K562 (cell line): ENCODE data around the gene VIM. TPM values are rescaled to one million over a fixed set of nuclear protein-coding genes. Genes with fewer than 3 reads are reported as not detected.

ENCODE experiments used
- ATAC-seq: fragments of 200-7000 bp; cut with Tn5 transposase; 3 replicates; pipeline ENCODE4 v1.9.1; 2020; ENCODE audit warnings: moderate library complexity
- BruUV-seq: library from RNA; stranded (reverse); fragments of 400-500 nt; replicated peaks from 2 replicates; lab custom pipeline; 2021; lab: Mats Ljungman, UMichigan
- CTCF ChIA-PET: fragments of 300-600 bp; formaldehyde crosslinking; extraction: SDS; loops from one replicate; lab custom pipeline; 2021; ENCODE audit warnings: low intra/inter-chr PET ratio; lab: Yijun Ruan, JAX
- POLR2A ChIA-PET: fragments of 300-600, 350-650 bp; sonication (Branson Sonifier 250); formaldehyde crosslinking; extraction: SDS; loops from one replicate; lab custom pipeline; 2021; ENCODE audit warnings: antibody characterized with exemption, inconsistent platforms; lab: Yijun Ruan, JAX
- DNase-seq, 4 experiments: peaks; one replicate each; pipeline versions ENCODE4 v3.0.0 to v3.0.0-alpha.2; 2011 to 2018; ENCODE audit warnings: low spot score in 3 of 4, mixed read lengths in 3 of 4; ENCODE audit errors: extremely low read depth in 1 of 4
- FAIRE-seq: peaks from 2 replicates; lab custom pipeline; 2011; peaks lifted over from hg19 to GRCh38; lab: Jason Lieb, UNC
- H2AFZ ChIP-seq: 2 replicates; pipeline ENCODE4 v1.6.0; 2011; ENCODE audit warnings: low read depth, low read length, control low read depth, inconsistent platforms
- H3K27ac ChIP-seq: fragments of 200-600 bp; 3 replicates; pipeline ENCODE4 v1.8.0; 2011; ENCODE audit warnings: low read depth, mild to moderate bottlenecking, control low read depth, inconsistent platforms, low read length, moderate library complexity, mixed read lengths; ENCODE audit errors: extremely low read depth
- H3K27me3 ChIP-seq, 2 experiments: fragments of 300-600 bp in 1 of 2; 2 replicates in 1 of 2; 3 replicates in 1 of 2; pipeline versions ENCODE4 v1.6.0 to v1.8.0; 2011; ENCODE audit warnings: inconsistent platforms in 2 of 2, low read length in 2 of 2, mild to moderate bottlenecking in 1 of 2, mixed read lengths in 1 of 2, moderate library complexity in 1 of 2; ENCODE audit not compliant: control insufficient read depth in 2 of 2, insufficient read depth in 2 of 2
- H3K36me3 ChIP-seq: fragments of 300-600 bp; 3 replicates; pipeline ENCODE4 v1.8.0; 2011; ENCODE audit warnings: mild to moderate bottlenecking, low read length, inconsistent platforms; ENCODE audit not compliant: control insufficient read depth, insufficient read depth
- H3K4me1 ChIP-seq, 2 experiments: fragments of 200-600 bp in 1 of 2; replicated peaks in 1 of 2; 2 replicates in 1 of 2; 3 replicates in 1 of 2; pipeline versions ENCODE4 v1.5.1 to v1.8.0; 2011; ENCODE audit warnings: inconsistent platforms in 2 of 2, low read length in 2 of 2, mild to moderate bottlenecking in 1 of 2, mixed read lengths in 1 of 2, moderate library complexity in 1 of 2; ENCODE audit not compliant: control insufficient read depth in 2 of 2, insufficient read depth in 2 of 2
- H3K4me2 ChIP-seq: 2 replicates; pipeline ENCODE4 v1.6.1; 2011; ENCODE audit warnings: low read length, control low read depth, inconsistent platforms, mixed read lengths; ENCODE audit not compliant: insufficient read depth
- H3K4me3 ChIP-seq: fragments of 200-600 bp; sonication (generic), shearing (Covaris generic); 2 replicates; pipeline ENCODE4 v1.5.1; 2016; ENCODE audit warnings: control low read depth, inconsistent platforms
- H3K79me2 ChIP-seq: fragments of 200-600 bp; 3 replicates; pipeline ENCODE4 v1.8.0; 2011; ENCODE audit warnings: low read length, inconsistent platforms; ENCODE audit not compliant: control insufficient read depth, insufficient read depth
- H3K9ac ChIP-seq, 2 experiments: 2 replicates each; pipeline versions ENCODE4 v1.6.0 to v1.6.1; 2011; ENCODE audit warnings: low read depth in 2 of 2, low read length in 2 of 2, control low read depth in 1 of 2, inconsistent platforms in 1 of 2, mild to moderate bottlenecking in 1 of 2, mixed read lengths in 1 of 2; ENCODE audit not compliant: insufficient read depth in 1 of 2
- H3K9me1 ChIP-seq: one replicate; pipeline ENCODE4 v1.6.0; 2011; ENCODE audit warnings: inconsistent platforms, mild to moderate bottlenecking, low read length, moderate library complexity; ENCODE audit not compliant: control insufficient read depth, insufficient read depth
- H3K9me3 ChIP-seq: replicated peaks from 2 replicates; pipeline ENCODE4 v1.5.1; 2011; ENCODE audit warnings: low read depth, low read length, inconsistent platforms; ENCODE audit not compliant: control insufficient read depth, insufficient read depth
- H4K20me1 ChIP-seq: replicated peaks from 2 replicates; pipeline ENCODE4 v1.6.1; 2011; ENCODE audit warnings: low read length, inconsistent platforms, mixed read lengths; ENCODE audit not compliant: control insufficient read depth, insufficient read depth
- CEBPG ChIP-seq, 3 experiments: fragments of 200-800 bp in 1 of 3; sonication (Bioruptor generic) in 1 of 3; sonication (generic) in 1 of 3; formaldehyde crosslinking in 1 of 3; IDR thresholded peaks in 2 of 3; conservative IDR thresholded peaks in 1 of 3; 2 replicates each; pipeline versions ENCODE4 v1.6.1 to v1.8.0; 2016 to 2022; ENCODE audit warnings: missing compliant biosample characterization in 2 of 3, missing genetic modification characterization in 2 of 3, mild to moderate bottlenecking in 1 of 3, missing genetic modification reagents in 1 of 3
- DPF2 ChIP-seq: fragments of 450-650 bp; IDR thresholded peaks from 2 replicates; pipeline ENCODE4 v1.6.1; 2016
- EP400 ChIP-seq: fragments of 450-650 bp; IDR thresholded peaks from 2 replicates; pipeline ENCODE4 v1.6.1; 2017; ENCODE audit warnings: antibody characterized with exemption, mild to moderate bottlenecking, moderate library complexity
- ETV1 ChIP-seq: fragments of 450-650 bp; conservative IDR thresholded peaks from 2 replicates; pipeline ENCODE4 v1.6.1; 2016; ENCODE audit warnings: missing genetic modification characterization, control low read depth, low read depth, missing compliant biosample characterization
- LEF1 ChIP-seq: fragments of 450-650 bp; IDR thresholded peaks from 2 replicates; pipeline ENCODE4 v1.6.1; 2016; ENCODE audit warnings: mild to moderate bottlenecking
- NFRKB ChIP-seq: fragments of 450-650 bp; IDR thresholded peaks from 2 replicates; pipeline ENCODE4 v1.6.1; 2016; ENCODE audit warnings: low read depth
- PHF20 ChIP-seq: fragments of 450-650 bp; IDR thresholded peaks from 2 replicates; pipeline ENCODE4 v1.6.1; 2018; ENCODE audit not compliant: partially characterized antibody
- POLR2H ChIP-seq: IDR thresholded peaks from 2 replicates; pipeline ENCODE4 v1.6.1; 2016; ENCODE audit warnings: missing genetic modification characterization, low read depth, mild to moderate bottlenecking, control low read depth, missing compliant biosample characterization, moderate library complexity
- RBFOX2 ChIP-seq: fragments of 200-400 bp; formaldehyde crosslinking; IDR thresholded peaks from 2 replicates; pipeline ENCODE4 v1.6.1; 2017; ENCODE audit warnings: low read depth, mild to moderate bottlenecking, low read length, moderate library complexity
- WGBS: fragments of 100-300 bp; shearing (Covaris generic); methylation state at CpG from one replicate; pipeline ENCODE4 v1.1.6; 2016; ENCODE audit warnings: low coverage, mixed read lengths; ENCODE audit not compliant: insufficient coverage; ENCODE audit errors: missing lambda C conversion rate; 5-methylcytosine and 5-hydroxymethylcytosine counted together
- in situ Hi-C: fragments of 300-500 bp; cut with MboI; formaldehyde crosslinking; loops from 4 replicates; pipeline ENCODE4 v1.15.0; 2018; ENCODE audit warnings: inconsistent platforms, mixed read lengths
- intact Hi-C: fragments of 100-400 bp; cut with micrococcal nuclease; formaldehyde crosslinking; loops from 2 replicates; pipeline ENCODE4 v1.14.2; 2022
- polyA plus RNA-seq, 8 experiments: library from polyadenylated mRNA; depleted of rRNA in 4 of 8; stranded (reverse) in 5 of 8; unstranded in 3 of 8; fragments of >200 nt; fragmentation: Nextera tagmentation in 2 of 8; fragmentation: Illumina TruSeq in 1 of 8; extraction: Ambion mirVana in 2 of 8; extraction: Trizol in 1 of 8; gene quantifications; 2 replicates each; pipeline versions ENCODE4 v1.2.1 to v1.2.3, GENCODE V29; 2011 to 2014; ENCODE audit warnings: inconsistent platforms in 1 of 8, missing spikeins in 1 of 8
- total RNA-seq, 7 experiments: library from RNA; depleted of rRNA in 6 of 7; stranded (reverse); fragments of >200 nt in 6 of 7; fragmentation: Illumina TruSeq in 2 of 7; extraction: Trizol in 2 of 7; gene quantifications; 2 replicates each; pipeline versions ENCODE4 v1.2.1 to v1.2.3, GENCODE V29; 2011 to 2021; ENCODE audit warnings: low replicate concordance in 1 of 7
- TF ChIP-seq, protein P1 (sequence below): sonication (generic); formaldehyde crosslinking; IDR thresholded peaks from 2 replicates; pipeline ENCODE4 v1.8.0; 2022; ENCODE audit warnings: mild to moderate bottlenecking, low read depth, missing genetic modification reagents
- TF ChIP-seq, protein P2 (sequence below), 2 experiments: fragments of 200-800 bp in 1 of 2; sonication (Bioruptor generic) in 1 of 2; sonication (generic) in 1 of 2; formaldehyde crosslinking in 1 of 2; IDR thresholded peaks in 1 of 2; conservative IDR thresholded peaks in 1 of 2; 2 replicates each; pipeline versions ENCODE4 v1.5.0 to v1.6.1; 2016 to 2020; ENCODE audit warnings: missing compliant biosample characterization in 1 of 2, missing genetic modification characterization in 1 of 2, missing genetic modification reagents in 1 of 2
- TF ChIP-seq, protein P3 (sequence below): sonication (generic); formaldehyde crosslinking; IDR thresholded peaks from 2 replicates; pipeline ENCODE4 v1.8.0; 2022; ENCODE audit warnings: mild to moderate bottlenecking, missing genetic modification reagents
- TF ChIP-seq, protein P4 (sequence below): fragments of 200-800 bp; sonication (Bioruptor generic); IDR thresholded peaks from 2 replicates; pipeline ENCODE4 v1.6.1; 2017; ENCODE audit warnings: missing genetic modification characterization, missing compliant biosample characterization

Gene VIM
- total and polyA plus RNA-seq, 9 of the 15 experiments (the other 6 are each of a cell fraction or from before 2014, with no cell fraction given) = 86.0 to 621 (median 383) TPM

DNA sequence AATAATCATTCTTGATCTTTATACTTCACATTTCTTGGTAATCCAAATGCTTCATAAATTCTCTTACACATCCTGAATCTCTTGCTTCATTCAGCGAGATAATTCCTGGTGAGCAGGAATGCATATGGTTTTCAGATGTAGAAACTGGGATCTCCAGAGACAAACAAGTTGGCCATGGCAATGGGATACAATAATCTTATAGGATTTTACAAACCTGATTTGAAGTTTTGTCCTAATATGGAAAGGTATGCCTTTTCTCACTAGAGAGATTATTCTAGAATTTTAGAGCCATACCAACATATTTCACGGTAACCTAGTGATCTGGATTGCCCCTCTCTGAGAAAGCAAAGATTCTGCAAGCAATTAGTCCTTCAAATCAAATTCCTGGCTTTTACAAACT lies 13.5 kb upstream of the VIM start:
- CTCF ChIA-PET = no interaction called here
- no peak for ATAC-seq
- Histone ChIP-seq H3K9me3 (no peaks in the 10 kb centered on the region), H3K36me3 (no peaks in the 10 kb centered on the region), H4K20me1 (no peaks in the 10 kb centered on the region), H3K4me2 (no peak overlapping the region), H3K9ac (no peak overlapping the region), H3K27ac (peak overlapping the region; percentile 88; the same call in 2 of the 3 replicates), H3K4me3 (no peak overlapping the region)
- no TSS peak for BruUV-seq
- WGBS = 79% methylated on average over 2 of the region's 2 CpGs
- FAIRE-seq = no peak
- no peak for DNase-seq
- intact Hi-C loops = no loop called here
- POLR2A ChIA-PET = interaction anchor here (0.6 kb wide), 1 partner anchor 16 kb away, joined by 3 read pairs; no protein-coding TSS in a partner anchor
- TF ChIP-seq LEF1 = no peak
- no peak for TF ChIP-seq RBFOX2
- TF ChIP-seq DPF2 = no peak
- no peak for TF ChIP-seq ETV1
- TF ChIP-seq, protein P1, sequence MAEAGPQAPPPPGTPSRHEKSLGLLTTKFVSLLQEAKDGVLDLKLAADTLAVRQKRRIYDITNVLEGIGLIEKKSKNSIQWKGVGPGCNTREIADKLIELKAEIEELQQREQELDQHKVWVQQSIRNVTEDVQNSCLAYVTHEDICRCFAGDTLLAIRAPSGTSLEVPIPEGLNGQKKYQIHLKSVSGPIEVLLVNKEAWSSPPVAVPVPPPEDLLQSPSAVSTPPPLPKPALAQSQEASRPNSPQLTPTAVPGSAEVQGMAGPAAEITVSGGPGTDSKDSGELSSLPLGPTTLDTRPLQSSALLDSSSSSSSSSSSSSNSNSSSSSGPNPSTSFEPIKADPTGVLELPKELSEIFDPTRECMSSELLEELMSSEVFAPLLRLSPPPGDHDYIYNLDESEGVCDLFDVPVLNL (CRISPR knock-in tag) = no peak
- TF ChIP-seq, protein P2, sequence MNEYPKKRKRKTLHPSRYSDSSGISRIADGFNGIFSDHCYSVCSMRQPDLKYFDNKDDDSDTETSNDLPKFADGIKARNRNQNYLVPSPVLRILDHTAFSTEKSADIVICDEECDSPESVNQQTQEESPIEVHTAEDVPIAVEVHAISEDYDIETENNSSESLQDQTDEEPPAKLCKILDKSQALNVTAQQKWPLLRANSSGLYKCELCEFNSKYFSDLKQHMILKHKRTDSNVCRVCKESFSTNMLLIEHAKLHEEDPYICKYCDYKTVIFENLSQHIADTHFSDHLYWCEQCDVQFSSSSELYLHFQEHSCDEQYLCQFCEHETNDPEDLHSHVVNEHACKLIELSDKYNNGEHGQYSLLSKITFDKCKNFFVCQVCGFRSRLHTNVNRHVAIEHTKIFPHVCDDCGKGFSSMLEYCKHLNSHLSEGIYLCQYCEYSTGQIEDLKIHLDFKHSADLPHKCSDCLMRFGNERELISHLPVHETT (CRISPR knock-in tag; conservative IDR thresholded peaks at IDR 0.05 in 1 of 2, IDR thresholded peaks at IDR 0.05 in 1 of 2) = peak in 1 of 2 experiments; percentile 28; a peak in 1 of 4 replicates
- TF ChIP-seq, protein P3, sequence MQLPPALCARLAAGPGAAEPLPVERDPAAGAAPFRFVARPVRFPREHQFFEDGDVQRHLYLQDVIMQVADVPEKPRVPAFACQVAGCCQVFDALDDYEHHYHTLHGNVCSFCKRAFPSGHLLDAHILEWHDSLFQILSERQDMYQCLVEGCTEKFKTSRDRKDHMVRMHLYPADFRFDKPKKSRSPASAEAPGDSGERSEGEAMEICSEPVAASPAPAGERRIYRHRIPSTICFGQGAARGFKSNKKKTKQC (CRISPR knock-in tag) = no peak
- 0 out of 2 replicates have a peak, but pooled peaks have one; percentile 4 for TF ChIP-seq POLR2H (tag)
- peak; percentile 19; the same call in 1 of the 2 replicates for TF ChIP-seq NFRKB
- 0 out of 2 replicates have a peak, but pooled peaks have one; percentile 8 for TF ChIP-seq EP400
- TF ChIP-seq CEBPG (CRISPR knock-in tag; IDR thresholded peaks at IDR 0.05) = no peak
- TF ChIP-seq CEBPG (tag; conservative IDR thresholded peaks at IDR 0.05 in 1 of 2, IDR thresholded peaks at IDR 0.05 in 1 of 2) = 0 out of 4 replicates have a peak, but pooled peaks of 1 of the 2 experiments have one; percentile 0
- TF ChIP-seq PHF20 = no peak
- TF ChIP-seq, protein P4, sequence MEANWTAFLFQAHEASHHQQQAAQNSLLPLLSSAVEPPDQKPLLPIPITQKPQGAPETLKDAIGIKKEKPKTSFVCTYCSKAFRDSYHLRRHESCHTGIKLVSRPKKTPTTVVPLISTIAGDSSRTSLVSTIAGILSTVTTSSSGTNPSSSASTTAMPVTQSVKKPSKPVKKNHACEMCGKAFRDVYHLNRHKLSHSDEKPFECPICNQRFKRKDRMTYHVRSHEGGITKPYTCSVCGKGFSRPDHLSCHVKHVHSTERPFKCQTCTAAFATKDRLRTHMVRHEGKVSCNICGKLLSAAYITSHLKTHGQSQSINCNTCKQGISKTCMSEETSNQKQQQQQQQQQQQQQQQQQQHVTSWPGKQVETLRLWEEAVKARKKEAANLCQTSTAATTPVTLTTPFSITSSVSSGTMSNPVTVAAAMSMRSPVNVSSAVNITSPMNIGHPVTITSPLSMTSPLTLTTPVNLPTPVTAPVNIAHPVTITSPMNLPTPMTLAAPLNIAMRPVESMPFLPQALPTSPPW = 0 out of 2 replicates have a peak, but pooled peaks have one; percentile 11
- TF ChIP-seq, all 486 proteins: peak for 6
- Histone ChIP-seq H3K4me1 (peaks cover 5 to 44% of the 10 kb centered on the region in 2 experiments), H3K27me3 (no peaks in the 10 kb centered on the region), H3K79me2 (0 out of 3 replicates have a peak, but pooled peaks cover 2% of the 10 kb centered on the region), H2AFZ (peak overlapping the region; percentile 69; the same call in 1 of the 2 replicates), H3K9me1 (no peaks in the 10 kb centered on the region)
- in situ Hi-C loops = no loop called here
